Prostate gland (tissue), 2 donors: Measurements from ENCODE around the gene GANC. TPM values are rescaled to one million over a fixed set of nuclear protein-coding genes. Genes with fewer than 3 reads are reported as not detected.

ENCODE experiments used
- DNase-seq: peaks from one replicate; pipeline ENCODE4 v3.0.0-alpha.2; 2019; ENCODE audit warnings: low spot score
- H3K27ac ChIP-seq, 2 donors: fragments of 200-600 bp; sonication (generic); 2 replicates each; pipeline ENCODE4 v1.5.1; 2017 to 2019
- H3K27me3 ChIP-seq: fragments of 200-600 bp; sonication (generic); replicated peaks from 2 replicates; pipeline ENCODE4 v1.5.1; 2019; ENCODE audit not compliant: insufficient read depth
- H3K36me3 ChIP-seq, 2 donors: fragments of 200-600 bp; sonication (generic); 1 replicate in 1 of 2; 2 replicates in 1 of 2; pipeline versions ENCODE4 v1.5.1 to v1.8.1; 2017 to 2019
- H3K4me1 ChIP-seq: fragments of 200-600 bp; sonication (generic); replicated peaks from 2 replicates; pipeline ENCODE4 v1.5.1; 2019
- H3K4me3 ChIP-seq, 2 donors: fragments of 200-600 bp; sonication (generic); 2 replicates each; pipeline ENCODE4 v1.5.1; 2017 to 2019
- H3K9me3 ChIP-seq: fragments of 200-600 bp; sonication (generic); 2 replicates; pipeline ENCODE4 v1.5.1; 2017
- POLR2A ChIP-seq: fragments of 450-650 bp; IDR thresholded peaks from one replicate; pipeline ENCODE4 v1.6.1; 2016; ENCODE audit warnings: antibody characterized with exemption, mild to moderate bottlenecking
- POLR2AphosphoS5 ChIP-seq: sonication (generic); formaldehyde crosslinking; IDR thresholded peaks from one replicate; pipeline ENCODE4 v1.6.1; 2017; ENCODE audit warnings: antibody characterized with exemption
- WGBS: methylation state at CpG from one replicate; pipeline ENCODE4 v1.1.5; 2018; 5-methylcytosine and 5-hydroxymethylcytosine counted together
- intact Hi-C: fragments of 100-400 bp; cut with DNase I; formaldehyde crosslinking; loops from one replicate; pipeline ENCODE4 v1.14.2; 2022
- total RNA-seq, 2 donors: library from RNA; depleted of rRNA; stranded (reverse); fragments of >200 nt; gene quantifications; one replicate each; pipeline ENCODE4 v1.1.0, GENCODE V29; 2016
- TF ChIP-seq, protein P1 (sequence below), 4 experiments: fragments of 200-600 bp in 2 of 4; fragments of 450-650 bp in 2 of 4; sonication (generic) in 2 of 4; IDR thresholded peaks; 1 replicate in 3 of 4; 2 replicates in 1 of 4; pipeline ENCODE4 v1.5.1; 2016 to 2019; ENCODE audit warnings: antibody characterized with exemption in 4 of 4, mild to moderate bottlenecking in 2 of 4, moderate library complexity in 2 of 4

Gene GANC
- total RNA-seq, 2 donors from 2014 or later: 10.2 to 38.7 TPM

DNA sequence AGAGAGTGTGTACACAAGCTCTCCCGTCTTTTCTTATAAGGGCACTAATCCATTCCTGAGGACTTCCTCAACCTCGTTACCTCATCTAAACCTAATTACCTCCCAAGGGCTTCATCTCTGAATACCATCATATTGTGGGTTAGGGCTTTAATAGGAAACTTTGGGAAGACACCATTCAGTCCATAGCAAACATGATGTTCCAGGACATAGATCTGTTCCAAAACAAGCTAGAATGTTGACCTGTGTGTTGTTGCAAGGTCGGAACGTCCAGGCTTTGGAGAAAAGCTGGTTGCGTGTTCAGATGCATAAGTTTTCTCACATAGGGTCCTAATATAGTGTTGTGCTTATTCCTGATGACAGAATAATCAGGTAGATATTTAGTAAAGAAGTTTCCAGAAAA is 9.9 kb downstream of the GANC start:
- Histone ChIP-seq H3K27ac (peak overlapping the region in 1 of 2 donors; percentile 3), H3K9me3 (no peaks in the 10 kb centered on the region), H3K36me3 (peaks cover 0 to 6% of the 10 kb centered on the region in 2 donors), H3K27me3 (no peaks in the 10 kb centered on the region), H3K4me3 (no peak overlapping the region), H3K4me1 (peaks cover 6% of the 10 kb centered on the region)
- intact Hi-C loops: no loop called here
- TF ChIP-seq, protein P1, sequence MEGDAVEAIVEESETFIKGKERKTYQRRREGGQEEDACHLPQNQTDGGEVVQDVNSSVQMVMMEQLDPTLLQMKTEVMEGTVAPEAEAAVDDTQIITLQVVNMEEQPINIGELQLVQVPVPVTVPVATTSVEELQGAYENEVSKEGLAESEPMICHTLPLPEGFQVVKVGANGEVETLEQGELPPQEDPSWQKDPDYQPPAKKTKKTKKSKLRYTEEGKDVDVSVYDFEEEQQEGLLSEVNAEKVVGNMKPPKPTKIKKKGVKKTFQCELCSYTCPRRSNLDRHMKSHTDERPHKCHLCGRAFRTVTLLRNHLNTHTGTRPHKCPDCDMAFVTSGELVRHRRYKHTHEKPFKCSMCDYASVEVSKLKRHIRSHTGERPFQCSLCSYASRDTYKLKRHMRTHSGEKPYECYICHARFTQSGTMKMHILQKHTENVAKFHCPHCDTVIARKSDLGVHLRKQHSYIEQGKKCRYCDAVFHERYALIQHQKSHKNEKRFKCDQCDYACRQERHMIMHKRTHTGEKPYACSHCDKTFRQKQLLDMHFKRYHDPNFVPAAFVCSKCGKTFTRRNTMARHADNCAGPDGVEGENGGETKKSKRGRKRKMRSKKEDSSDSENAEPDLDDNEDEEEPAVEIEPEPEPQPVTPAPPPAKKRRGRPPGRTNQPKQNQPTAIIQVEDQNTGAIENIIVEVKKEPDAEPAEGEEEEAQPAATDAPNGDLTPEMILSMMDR (IDR thresholded peaks at IDR 0.05): no peak
- 53% methylated on average over 5 of the region's 5 CpGs for WGBS
- DNase-seq: no peak

DNA sequence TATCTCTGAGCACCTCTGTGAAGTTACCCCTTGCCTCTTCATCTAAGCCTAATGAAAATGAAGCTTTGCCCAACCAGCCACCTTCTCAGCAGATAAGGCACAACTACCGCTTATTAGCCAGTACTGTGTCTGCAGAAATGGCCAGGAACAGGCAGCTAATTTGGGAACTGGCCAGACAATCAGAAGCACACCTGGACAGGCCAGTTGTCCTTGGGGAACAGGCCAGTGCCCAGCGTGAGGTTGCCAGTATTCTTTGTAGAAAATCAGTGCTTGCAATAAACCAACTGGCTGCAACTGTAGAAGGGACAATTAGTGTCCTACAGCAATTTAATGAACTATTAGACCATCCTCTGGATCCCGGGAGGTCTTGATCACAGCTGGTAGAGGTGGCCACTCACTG is 10.7 kb downstream of the GANC start:
- no peak overlapping the region for H3K4me3 ChIP-seq
- TF ChIP-seq, protein P1 (IDR thresholded peaks at IDR 0.05): no peak
- TF ChIP-seq POLR2A: no peak
- no peak for TF ChIP-seq POLR2AphosphoS5
- intact Hi-C loops: no loop called here
- H3K27ac ChIP-seq: no peak overlapping the region
- no peak for DNase-seq
- H3K36me3 ChIP-seq: peaks cover 0 to 6% of the 10 kb centered on the region in 2 donors
- 71% methylated on average over 3 of the region's 3 CpGs for WGBS
- no peaks in the 10 kb centered on the region for H3K9me3 ChIP-seq
- no peaks in the 10 kb centered on the region for H3K27me3 ChIP-seq
- H3K4me1 ChIP-seq: peaks cover 6% of the 10 kb centered on the region

DNA sequence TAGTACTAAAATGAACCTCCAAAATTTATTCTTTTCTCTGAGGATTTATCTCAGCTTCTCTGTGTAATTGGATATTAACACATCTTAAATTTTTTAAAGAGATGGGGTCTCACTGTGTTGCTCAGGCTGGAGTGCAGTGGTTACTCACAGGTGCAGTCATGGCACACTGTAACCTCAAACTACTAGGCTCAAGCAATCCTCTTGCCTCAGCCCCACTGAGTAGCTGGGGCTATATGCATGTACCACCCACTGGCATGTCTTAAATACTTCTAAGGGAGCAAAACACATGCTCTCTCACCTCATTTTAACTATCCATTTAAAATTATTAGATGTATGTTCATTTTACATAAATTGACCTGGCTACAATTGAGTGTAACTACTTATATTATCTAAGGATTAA is 11.6 kb downstream of the GANC start:
- TF ChIP-seq POLR2AphosphoS5 (no peak), POLR2A (no peak)
- TF ChIP-seq, protein P1 (IDR thresholded peaks at IDR 0.05): no peak
- peaks cover 6% of the 10 kb centered on the region for H3K4me1 ChIP-seq
- peaks cover 0 to 6% of the 10 kb centered on the region in 2 donors for H3K36me3 ChIP-seq
- no peaks in the 10 kb centered on the region for H3K9me3 ChIP-seq
- intact Hi-C loops: no loop called here
- no peak overlapping the region for H3K4me3 ChIP-seq
- H3K27ac ChIP-seq: no peak overlapping the region
- no peak for DNase-seq
- H3K27me3 ChIP-seq: no peaks in the 10 kb centered on the region

DNA sequence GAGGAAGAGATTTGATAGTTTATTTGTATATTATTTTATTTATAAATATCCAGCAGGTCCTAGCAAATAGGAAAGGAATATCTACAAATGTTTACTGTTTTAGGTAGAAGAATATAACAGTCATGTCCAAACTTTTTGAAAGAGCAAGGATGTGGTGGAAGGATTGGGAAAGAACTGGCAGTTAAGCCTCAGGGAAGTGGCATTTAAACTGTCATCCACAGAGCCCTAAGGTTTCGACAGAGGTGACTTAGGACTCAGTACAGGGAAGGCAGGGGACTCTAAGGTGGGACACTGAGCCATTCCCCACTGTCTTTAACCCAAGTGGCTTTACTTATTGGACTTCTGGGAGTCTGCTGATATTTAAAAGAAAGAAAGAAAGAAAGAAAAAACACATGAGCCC is 12.0 kb downstream of the GANC start:
- intact Hi-C loops: no loop called here
- Histone ChIP-seq H3K27me3 (no peaks in the 10 kb centered on the region), H3K36me3 (peaks cover 0 to 6% of the 10 kb centered on the region in 2 donors), H3K9me3 (no peaks in the 10 kb centered on the region), H3K27ac (no peak overlapping the region), H3K4me3 (no peak overlapping the region), H3K4me1 (peaks cover 6% of the 10 kb centered on the region)
- 85% methylated on average over 1 of the region's 1 CpG for WGBS
- no peak for DNase-seq
- TF ChIP-seq, protein P1 (IDR thresholded peaks at IDR 0.05): no peak
- TF ChIP-seq POLR2AphosphoS5 (no peak), POLR2A (no peak)

DNA sequence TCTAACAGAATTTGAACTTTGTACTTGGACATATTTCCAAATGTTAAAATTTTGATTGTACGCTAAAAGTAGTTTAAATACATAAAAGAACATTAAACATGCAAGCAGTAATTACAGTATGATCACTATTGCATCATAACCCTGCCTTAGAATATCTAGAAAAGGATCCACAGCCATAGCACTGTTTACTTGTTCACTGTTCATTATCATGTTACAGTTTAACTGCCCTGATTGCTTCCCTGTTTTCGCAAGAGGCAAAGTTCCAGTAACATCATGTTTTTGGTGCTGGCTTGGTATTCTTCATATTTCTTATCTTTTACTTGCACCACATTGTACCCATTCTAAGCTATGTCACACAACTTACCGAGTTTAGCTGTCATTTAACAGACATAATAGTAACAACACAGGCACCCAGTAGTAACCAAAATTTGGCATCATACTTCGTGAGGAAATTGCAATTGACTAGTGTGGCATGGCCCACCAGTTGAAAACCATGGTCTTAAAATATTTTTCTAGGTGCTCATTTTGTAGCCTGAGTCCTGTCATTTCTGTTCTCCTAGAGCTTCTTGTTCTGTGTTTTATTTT is 13.5 kb downstream of the GANC start:
- Histone ChIP-seq H3K36me3 (peaks cover 0 to 2% of the 10 kb centered on the region in 2 donors), H3K4me3 (no peak overlapping the region), H3K27ac (no peak overlapping the region), H3K27me3 (no peaks in the 10 kb centered on the region), H3K4me1 (peaks cover 6% of the 10 kb centered on the region), H3K9me3 (no peaks in the 10 kb centered on the region)
- intact Hi-C loops: no loop called here
- DNase-seq: no peak
- TF ChIP-seq POLR2AphosphoS5 (peak; percentile 78), POLR2A (no peak)
- WGBS: 61% methylated on average over 4 of the region's 4 CpGs
